Activated CD8-positive, alpha-beta memory T cell treated with anti-CD3 and anti-CD28 coated beads, Interleukin-2, amount 50 U/mL, for 1 hour (primary cell): ENCODE results near the gene TCF4.

ENCODE experiments used
- DNase-seq: peaks from one replicate; pipeline ENCODE4 v3.0.0-alpha.2; 2020; ENCODE audit errors: extremely low read depth

The TCF4 gene

GRCh38 chr18:55546851-55547704 lies 40.9 kb downstream of the TCF4 start:
- DNase-seq, result no peak

DNA sequence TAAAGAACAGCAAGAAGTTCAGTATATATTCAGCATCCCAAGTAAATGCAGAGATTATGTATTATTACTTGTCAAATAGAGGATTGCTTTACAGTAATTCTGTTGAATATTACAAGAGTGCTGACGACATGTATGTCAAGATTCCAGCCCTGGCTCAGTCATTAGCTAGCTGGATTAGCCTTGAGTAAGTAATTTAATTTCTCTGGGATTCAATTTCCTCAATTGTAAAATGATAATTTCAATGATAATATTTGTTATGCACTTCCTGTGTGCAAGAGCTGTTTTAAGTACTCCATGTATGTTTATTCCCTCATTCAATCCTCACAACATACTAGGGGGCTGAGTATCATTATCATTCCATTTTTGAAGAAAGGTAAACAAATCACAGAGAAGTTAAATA lies 44.0 kb downstream of the TCF4 start:
- DNase-seq, result no peak

DNA sequence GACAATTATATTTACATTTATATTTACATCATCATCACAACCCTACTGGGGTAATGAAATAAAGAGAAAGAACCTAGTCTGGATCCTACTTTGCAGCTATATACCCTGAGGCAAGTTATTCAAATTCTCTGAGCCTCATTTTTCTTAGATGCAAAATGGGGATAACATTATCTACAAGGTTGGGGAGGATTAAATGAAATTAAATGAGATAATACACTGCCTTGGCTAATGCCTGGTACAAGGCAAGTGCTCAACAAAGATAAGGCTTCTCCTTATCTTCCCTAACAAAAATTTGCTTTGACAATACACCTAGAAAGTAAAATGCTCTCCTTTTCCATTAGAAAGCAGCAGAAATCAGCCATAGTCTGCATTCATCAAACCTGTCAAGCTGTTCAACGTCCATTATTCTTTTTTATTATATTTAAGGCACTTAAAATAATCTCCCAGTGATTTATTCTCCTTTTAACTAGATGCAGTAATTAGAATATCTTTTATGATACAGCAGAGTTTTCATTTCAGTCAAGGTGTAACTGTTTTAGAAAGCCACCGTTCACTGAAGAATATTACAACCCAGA lies 44.8 kb downstream of the TCF4 start:
- DNase-seq, result no peak

DNA sequence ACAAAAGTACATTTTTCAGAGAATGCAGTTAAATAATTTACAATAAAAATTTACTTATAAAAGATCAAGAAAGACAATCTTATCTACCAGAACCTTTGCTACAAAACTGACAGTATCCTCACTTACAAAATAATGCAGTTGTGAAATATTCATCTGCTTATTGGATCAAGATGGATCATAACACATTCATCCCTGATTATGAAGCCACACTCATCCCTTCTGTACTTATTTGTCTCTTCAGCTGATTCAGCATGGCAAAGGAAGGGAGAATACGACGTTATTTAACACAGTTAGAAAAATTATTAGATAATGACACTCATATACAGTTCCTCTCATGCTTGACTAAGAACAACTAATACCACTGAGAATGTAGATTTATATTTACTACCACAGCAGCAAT lies 46.4 kb downstream of the TCF4 start:
- no peak for DNase-seq

DNA sequence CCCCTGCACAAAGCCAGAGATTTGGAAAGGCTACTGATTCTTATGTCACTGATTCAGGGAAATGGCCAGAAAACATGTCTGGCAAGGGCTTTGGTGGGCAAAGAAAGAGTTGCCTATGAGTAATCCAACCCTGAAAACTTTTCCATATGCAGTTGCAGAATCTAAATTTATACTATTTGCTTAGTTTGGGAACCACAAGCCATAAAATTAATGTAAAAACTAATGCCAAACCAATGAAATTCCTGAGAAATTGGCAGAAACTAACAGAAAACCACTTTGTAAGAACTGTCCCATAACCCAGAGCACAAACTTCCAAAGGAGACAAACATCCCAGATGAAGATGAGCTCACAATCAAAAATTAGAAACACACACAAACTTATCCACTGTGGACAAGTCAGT lies 48.8 kb downstream of the TCF4 start:
- no peak for DNase-seq

DNA sequence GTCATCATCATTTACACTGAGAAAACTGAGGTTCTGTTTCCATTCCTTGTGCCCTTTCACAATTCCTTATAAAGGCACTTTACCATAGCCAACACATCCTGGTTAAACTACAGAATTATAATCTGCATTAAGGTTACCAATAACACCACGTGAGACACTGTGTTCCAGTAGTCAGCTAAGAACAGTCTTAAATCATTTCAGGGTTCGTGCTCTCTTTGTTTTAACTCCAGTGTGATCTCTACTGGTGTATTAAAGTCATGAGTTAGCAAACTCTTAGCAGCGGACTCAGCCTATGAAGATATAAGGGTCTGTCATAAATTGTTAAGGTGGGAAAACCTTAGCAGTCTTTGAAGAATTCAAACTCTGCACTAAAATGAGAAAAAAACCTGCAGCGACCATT lies 53.0 kb downstream of the TCF4 start:
- no peak for DNase-seq

DNA sequence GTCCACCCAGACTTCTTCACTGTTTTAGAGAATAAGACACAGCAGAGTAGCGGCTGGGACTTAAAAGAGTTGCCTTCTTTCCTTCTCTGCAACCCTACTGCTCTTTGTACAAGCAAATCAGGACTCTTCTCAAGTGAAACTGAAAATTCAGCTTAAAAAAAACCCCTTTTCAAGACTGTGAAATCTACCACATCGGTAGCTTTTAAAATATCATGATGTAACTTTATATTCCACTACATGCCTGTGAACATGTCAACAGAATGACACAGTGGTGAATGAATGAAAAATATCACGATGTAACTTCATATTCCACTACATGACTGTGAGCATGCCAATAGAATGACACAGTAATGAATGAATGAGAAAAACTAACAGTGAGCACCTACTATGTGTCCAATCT lies 53.4 kb downstream of the TCF4 start:
- DNase-seq, result no peak

GRCh38 chr18:55530166-55530565 lies 57.8 kb downstream of the TCF4 start:
- no peak for DNase-seq

DNA sequence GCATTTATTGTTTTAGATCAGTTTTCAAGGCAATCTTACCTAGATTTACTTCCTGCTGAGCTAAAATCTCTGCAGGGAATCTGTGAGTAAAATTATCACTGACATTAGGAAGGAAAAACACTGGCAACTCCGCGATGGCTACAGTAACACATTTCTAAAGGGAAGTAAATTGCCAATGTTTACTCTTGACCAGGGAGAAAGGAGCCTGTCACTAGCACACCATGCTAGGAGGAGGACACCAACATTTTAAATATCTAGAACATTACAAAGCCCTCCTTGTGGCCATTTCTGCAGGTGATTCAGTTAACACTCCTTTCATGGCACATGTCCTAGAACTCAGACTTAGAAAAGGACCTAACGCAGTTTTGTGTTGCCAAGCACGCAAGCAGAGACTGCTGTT lies 58.4 kb downstream of the TCF4 start:
- no peak for DNase-seq

GRCh38 chr18:55525845-55526244 lies 62.1 kb downstream of the TCF4 start:
- no peak for DNase-seq

GRCh38 chr18:55524353-55525073 lies 63.5 kb downstream of the TCF4 start:
- DNase-seq, result no peak

DNA sequence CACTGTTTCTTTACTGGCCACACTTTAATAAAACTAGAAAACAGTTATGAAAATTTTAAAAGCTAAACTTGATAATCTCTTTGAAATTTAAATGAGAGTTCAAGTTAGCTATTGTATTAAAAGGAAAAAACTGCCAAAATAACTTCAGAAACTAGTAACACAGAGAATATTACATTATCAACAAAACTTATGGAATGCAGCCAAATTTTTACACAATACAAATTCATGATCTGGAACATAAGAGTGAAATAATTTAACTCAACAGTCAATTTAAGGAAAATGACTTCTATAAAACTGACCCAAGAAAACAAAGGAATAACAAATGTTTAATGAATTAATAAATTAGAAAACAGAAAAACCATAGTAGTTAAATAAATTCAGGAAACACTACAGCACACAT lies 65.0 kb downstream of the TCF4 start:
- no peak for DNase-seq

GRCh38 chr18:55522011-55522410 lies 66.0 kb downstream of the TCF4 start:
- DNase-seq, result no peak

GRCh38 chr18:55517055-55517454 lies 70.9 kb downstream of the TCF4 start:
- DNase-seq, result no peak

- DNase-seq, result no peak
Measured at GRCh38 chr18:55515941-55516710, 71.9 kb downstream of the TCF4 start.

DNA sequence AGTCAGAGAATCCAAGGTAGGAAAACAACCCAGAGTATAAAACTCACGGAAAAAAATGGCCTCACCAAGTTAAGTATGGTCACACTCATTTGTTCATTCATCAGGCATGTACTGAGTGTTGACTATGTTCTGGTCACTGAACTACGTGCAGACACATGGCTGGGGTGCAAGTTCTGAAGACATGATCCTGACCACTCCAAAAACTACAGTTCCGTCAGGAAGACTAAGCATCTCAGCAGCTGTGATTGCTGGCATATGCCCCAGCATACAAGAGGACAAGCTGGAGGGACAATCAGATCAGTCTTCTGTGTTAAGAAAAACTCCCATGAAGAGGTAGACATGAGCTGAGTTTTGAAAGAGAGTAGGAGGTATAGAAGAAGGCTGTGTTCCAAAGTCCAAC lies 72.8 kb downstream of the TCF4 start:
- DNase-seq, result no peak

- DNase-seq, result no peak
Measured at GRCh38 chr18:55513161-55513560, 74.8 kb downstream of the TCF4 start.

- no peak for DNase-seq
Measured at GRCh38 chr18:55511277-55511676, 76.7 kb downstream of the TCF4 start.

GRCh38 chr18:55510809-55511208 lies 77.2 kb downstream of the TCF4 start:
- DNase-seq, result no peak

GRCh38 chr18:55509631-55510324 lies 78.2 kb downstream of the TCF4 start:
- no peak for DNase-seq

DNA sequence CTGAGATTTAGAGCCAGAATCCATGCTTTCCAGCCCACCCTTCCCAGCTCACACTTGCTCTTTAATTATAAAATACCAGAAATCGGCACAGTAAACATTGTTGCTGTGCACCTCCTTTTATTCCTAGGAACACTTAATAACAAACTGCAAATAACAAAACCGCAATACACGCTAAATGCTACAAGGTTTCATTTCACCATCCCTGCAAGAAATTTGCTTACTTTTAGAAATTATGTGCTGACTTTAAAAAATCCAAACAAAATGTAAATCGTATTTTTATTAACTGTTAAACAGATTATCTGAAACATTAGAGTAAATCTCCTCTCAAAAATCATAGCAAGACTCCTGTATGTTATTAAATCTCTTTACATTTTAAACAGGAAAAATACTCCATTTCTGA lies 79.3 kb downstream of the TCF4 start:
- DNase-seq, result no peak

GRCh38 chr18:55506074-55506473 lies 81.9 kb downstream of the TCF4 start:
- no peak for DNase-seq
